GM18867 (cell line): ENCODE measurements around the gene GOLGA8T.
"Not testable (repeated sequence)": the region's sequence is repeated elsewhere in the genome, so short reads cannot be mapped to it uniquely, and the experiment has no call there.

Experiments
- ATAC-seq: cut with Tn5 transposase; IDR thresholded peaks from one replicate; pipeline ENCODE4 v1.9.1; 2021; ENCODE audit warnings: mild to moderate bottlenecking, moderate library complexity; ENCODE audit not compliant: unreplicated experiment

Gene GOLGA8T

GRCh38 chr15:30134751-30135150 lies at the start of gene GOLGA8T:
Gene GOLGA8T (plus strand): TSS chr15:30135051. CDS start chr15:30135149, 98 bp downstream.
- not testable (repeated sequence) for ATAC-seq

DNA sequence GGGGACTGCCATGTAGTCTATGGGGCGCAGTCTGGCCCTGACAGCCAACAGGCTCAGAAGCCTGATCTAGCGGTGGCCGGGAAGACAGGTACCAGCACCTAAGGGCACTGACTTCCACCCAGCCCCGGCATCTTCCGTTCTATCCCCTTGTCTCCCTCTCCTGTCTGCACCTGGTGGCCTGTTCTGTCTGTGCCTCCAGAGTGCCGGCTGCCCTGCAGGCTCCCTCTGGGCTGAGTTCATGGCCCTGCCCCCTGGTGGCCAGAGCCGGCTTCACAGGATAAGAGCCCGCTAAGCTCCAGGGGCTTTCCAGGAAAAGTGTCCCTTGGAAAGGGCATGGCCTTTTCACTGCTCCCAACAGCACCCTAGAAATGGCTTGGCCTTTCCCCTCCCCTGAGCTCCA lies 37.0 kb upstream of the GOLGA8T start:
- ATAC-seq = not testable (repeated sequence)

GRCh38 chr15:30102890-30103289 lies 32.0 kb upstream of the GOLGA8T start:
- ATAC-seq = not testable (repeated sequence)

DNA sequence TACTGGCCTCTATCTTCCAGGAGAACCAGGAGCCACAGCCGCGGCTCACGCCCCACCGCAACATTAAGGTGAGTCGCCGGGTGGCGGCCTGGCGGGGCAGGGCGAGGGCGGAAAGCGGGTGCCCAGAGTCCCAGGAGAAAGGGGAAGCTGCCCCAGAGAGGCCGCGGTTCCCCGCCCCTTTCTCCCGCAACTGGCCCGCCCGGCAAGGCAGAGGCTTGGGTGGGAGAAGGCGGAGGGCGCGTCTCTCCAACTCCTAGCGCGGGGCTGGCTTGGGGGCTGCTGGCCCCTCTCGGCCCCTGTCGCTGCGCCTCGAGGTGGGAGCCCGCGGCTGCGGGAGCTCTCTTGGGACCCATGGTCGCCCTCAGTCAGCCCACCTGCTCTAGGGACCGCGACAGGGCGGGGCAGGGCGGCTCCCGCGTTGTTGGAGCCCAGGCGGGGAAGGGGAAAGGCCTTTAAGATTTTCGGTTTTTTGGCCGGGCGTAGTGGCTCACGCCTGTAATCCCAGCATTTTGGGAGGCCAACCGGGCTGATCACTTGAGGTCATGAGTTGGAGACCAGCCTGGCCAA lies 30.8 kb upstream of the GOLGA8T start:
- not testable (repeated sequence) for ATAC-seq

GRCh38 chr15:30110591-30110990 lies 24.3 kb upstream of the GOLGA8T start:
- ATAC-seq = not testable (repeated sequence)

GRCh38 chr15:30130066-30130465 lies 4.8 kb upstream of the GOLGA8T start:
- ATAC-seq = not testable (repeated sequence)

DNA sequence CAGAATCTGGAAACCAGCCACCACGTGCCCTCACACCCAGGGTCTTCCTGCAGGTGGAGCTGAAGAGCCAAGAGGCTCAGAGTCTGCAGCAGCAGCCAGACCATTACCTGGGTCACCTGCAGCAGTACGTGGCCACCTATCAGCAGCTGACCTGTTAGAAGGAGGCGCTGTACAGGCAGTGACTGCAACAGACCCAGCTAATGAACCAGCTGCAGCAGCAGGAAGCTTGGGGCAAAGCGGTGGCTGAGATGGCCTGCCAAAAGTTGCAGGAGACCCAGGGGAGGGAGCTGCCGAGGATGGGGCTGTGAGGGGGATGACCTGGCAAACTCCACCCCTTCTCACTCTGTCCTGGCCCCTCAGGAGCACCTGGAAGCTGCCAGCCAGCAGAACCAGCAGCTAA lies 8.4 kb downstream of the GOLGA8T start:
- not testable (repeated sequence) for ATAC-seq

DNA sequence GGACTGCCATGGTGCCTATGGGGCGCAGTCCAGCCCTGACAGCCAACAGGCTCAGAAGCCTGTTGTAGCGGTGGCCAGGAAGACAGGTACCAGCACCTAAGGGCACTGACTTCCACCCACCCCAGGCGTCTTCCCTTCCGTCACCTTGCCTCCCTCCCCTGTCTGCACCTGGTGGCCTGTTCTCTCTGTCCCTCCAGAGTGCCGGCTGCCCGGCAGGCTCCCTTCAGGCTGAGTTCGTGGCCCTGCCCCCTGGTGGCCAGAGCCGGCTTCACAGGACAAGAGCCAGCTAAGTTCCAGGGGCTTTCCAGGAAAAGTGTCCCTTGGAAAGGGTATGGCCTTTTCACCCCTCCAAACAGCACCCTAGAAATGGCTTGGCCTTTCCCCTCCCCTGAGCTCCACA lies 15.0 kb downstream of the GOLGA8T start:
- not testable (repeated sequence) for ATAC-seq

DNA sequence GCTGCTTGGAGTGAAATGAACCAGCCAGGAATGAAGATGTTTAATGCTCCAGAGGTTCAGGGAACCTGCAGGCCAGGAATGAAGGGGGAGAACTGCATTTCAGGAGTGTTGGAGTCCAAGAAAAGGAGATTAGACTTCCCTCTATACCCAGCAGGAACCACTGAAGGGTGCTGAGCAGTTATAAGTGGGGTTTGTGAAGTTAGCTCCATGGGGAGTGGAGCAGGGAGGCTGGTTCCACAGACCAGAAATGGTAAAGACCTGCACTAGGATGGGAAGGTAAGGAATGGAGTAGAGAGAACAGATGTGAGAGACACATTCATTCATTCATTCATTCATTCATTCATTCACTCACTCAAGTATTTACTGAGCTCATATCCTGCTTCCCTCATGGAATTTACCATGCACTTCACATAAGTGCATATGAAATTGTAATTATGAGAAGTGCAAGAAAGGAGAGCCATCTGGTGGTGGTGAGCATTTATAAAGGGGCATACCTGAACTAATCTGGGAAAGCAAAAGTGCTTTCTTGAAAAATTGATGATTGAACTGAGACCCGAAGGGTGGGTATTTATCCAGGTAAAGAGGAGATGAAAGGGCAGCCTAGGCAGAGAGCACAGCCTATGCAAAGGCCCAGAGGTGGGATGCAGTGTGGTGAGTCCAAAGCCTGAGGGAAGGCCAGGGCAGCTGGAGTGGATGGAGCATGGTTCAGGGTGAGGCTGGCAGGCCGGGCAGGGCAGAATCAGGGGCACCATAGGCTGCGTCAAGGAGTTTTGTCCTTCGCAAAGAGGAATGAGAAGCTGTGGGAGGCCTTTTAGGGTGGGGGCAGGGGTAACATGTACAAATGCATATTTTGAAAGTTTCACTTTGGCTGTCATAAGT lies 27.9 kb downstream of the GOLGA8T start:
- not testable (repeated sequence) for ATAC-seq

DNA sequence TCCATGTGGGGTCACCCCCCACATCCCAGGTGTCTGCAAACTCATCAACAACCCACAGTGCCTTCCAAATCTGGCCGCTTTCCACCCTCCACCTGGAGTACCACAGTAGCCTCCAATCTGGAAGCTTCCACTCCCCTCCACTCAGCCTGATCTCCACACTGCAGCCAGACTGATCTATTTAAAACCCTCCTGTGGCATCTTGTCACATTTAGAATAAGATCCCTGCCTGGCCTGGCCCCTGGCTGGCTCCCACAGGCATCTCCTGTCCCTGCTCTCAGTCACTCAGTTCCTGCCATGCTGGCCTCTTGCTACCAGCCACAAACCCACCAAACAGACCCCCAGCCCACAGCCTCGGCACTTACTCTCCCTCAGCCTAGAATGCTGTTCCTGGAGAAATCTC lies 28.9 kb downstream of the GOLGA8T start:
- ATAC-seq = not testable (repeated sequence)

DNA sequence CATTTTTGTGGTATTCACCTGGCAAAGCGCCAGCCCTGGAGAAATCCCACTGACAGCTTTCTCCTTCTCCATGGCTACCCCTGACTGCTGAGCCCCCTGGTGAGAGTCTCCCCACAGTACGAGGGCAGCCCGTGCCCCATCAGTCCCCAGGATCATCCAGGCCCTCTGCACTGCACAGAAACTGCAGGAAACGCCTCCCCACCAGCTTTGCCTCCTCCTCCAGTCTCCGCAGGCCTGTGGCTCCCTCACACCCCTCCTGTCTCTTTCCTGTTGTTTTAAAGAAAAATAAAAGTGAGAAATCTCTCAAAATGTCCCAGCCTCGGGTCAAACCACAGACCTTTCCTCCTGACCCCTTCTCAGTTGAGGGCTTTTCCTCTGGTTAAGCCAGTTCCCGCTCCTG lies 29.4 kb downstream of the GOLGA8T start:
- not testable (repeated sequence) for ATAC-seq

DNA sequence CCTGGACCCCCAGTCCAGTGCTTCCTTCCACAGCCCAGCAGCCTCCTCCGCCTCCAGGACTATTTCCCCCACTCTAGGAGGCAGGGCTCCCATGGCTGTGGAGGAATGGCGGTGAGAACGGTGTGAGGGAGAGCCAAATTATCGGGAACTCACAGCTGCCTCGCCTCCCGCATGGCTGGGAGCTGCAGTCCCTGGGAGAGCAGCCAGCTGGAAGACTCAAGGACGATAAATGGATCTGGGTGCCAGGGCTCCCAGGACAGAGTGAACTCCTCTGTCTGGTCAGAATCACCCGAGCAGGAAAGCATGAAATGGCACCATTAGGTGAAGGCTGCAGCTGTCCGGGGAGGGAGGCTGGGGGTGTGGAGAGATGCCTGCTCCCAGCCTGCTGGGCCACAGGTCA lies 32.6 kb downstream of the GOLGA8T start:
- ATAC-seq = not testable (repeated sequence)

- not testable (repeated sequence) for ATAC-seq
These were observed 33.0 kb downstream of the GOLGA8T start for GRCh38 chr15:30167886-30168285.

- ATAC-seq = not testable (repeated sequence)
These were observed 36.6 kb downstream of the GOLGA8T start for GRCh38 chr15:30171452-30171851.

DNA sequence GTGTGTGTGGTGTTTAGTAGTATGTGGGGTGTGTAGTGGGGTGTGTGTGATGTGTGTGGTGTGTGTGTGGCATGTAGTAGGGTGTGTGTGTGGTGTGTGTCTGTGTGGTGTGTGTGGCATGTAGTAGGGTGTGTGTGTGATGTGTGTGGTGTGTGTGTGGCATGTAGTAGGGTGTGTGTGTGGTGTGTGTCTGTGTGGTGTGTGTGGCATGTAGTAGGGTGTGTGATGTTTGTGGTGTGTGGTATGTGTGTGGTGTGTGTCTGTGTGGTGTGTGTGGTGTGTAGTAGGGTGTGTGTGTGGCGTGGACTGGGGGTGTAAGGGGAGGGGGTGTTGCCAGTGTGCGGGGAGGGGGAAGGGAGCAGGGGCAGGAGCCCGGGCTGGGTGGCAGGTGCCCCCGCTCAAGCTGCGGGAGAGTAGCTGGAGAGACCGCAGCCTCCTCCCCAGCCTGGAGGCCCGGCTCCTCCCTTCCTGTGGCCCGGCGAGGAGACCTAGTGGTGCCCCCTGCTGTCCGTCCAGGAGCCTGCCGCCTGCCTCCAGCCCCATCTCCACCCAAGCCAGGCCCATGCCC lies 38.3 kb downstream of the GOLGA8T start:
- peak; percentile 64 for ATAC-seq

DNA sequence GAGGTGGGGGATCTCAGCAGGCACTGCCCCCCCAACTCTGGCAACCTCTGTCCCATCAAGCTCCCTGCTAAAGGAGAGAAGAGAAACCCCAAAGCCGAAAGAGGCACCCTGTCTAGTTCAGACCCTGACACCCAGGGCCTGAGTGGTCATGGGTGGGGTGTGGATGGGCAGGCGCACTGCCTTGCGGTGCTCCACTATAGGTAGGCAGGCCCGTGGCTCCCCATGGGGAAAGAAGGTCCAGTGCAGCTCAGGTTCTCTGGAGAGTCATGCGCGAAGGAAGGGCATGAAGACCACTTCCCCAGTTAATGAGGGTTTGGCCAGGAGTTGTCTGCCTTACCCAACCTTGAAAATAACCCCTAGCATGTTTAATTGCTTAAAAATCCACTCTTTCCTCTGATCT lies 40.4 kb downstream of the GOLGA8T start:
- ATAC-seq = not testable (repeated sequence)

GRCh38 chr15:30176613-30177012 lies 41.8 kb downstream of the GOLGA8T start:
- not testable (repeated sequence) for ATAC-seq

DNA sequence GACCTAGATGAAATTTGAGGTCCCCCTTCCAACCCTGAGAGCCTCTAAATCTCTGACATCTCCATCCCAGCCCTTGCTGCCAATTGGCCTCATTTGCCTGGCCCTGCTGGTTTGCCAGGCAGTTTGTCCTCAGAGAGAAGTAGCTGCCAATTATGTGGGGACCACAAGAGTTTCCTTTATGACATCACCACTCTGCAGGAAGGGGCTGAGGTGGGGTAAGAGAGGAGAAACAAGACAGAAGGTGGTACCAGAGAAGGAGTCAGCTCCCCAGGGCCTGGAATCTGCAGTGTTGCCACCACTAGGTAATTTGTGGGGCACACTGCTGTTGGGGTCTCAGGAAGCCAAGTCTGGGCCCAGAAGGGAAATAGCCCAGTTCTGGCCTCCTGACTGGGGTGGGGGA lies 45.0 kb downstream of the GOLGA8T start:
- ATAC-seq = not testable (repeated sequence)

- ATAC-seq = not testable (repeated sequence)
These were observed 50.6 kb downstream of the GOLGA8T start for GRCh38 chr15:30185495-30185894.

DNA sequence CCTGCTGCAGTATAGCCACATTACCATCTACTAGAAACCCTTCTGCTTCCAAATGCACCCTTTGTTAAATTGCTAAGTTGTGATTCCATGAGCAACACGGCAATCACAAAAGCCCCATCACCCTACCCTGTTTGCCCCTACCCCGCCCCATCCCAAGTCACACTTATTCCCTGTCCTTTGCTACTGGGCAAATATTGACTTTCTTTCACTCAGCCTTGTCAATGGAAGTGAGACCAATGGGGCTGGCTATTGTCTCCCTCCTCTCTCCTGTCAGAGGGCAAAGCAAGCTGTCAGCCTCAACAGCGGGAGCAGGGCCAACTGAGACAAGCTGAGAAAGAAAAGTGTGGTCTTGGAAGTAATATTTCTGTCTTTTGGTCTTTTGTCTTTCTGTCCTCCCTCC lies 52.6 kb downstream of the GOLGA8T start:
- not testable (repeated sequence) for ATAC-seq

DNA sequence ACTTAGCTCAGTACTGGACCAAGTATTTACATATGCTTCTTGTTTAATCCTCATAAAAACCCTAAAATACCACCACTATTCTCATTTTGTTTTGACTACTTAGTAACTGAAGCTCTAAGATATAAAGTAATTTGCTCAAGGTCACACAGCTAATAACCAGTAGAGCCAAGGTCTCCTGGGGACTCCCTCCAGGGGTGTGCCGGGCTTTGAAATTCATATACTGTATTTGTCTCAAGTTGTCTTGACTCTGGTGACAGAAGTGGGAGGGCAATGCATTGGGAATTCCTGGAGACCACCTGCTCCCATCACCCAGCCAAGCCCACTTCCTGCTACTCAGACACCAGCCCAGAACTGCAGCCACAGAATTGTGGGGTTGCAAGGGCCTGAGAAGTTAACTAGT lies 54.9 kb downstream of the GOLGA8T start:
- ATAC-seq = not testable (repeated sequence)

- ATAC-seq = not testable (repeated sequence)
These were observed 56.3 kb downstream of the GOLGA8T start for GRCh38 chr15:30191143-30191542.
